ENCODE data around the gene PPM1K.

The PPM1K gene

DNA sequence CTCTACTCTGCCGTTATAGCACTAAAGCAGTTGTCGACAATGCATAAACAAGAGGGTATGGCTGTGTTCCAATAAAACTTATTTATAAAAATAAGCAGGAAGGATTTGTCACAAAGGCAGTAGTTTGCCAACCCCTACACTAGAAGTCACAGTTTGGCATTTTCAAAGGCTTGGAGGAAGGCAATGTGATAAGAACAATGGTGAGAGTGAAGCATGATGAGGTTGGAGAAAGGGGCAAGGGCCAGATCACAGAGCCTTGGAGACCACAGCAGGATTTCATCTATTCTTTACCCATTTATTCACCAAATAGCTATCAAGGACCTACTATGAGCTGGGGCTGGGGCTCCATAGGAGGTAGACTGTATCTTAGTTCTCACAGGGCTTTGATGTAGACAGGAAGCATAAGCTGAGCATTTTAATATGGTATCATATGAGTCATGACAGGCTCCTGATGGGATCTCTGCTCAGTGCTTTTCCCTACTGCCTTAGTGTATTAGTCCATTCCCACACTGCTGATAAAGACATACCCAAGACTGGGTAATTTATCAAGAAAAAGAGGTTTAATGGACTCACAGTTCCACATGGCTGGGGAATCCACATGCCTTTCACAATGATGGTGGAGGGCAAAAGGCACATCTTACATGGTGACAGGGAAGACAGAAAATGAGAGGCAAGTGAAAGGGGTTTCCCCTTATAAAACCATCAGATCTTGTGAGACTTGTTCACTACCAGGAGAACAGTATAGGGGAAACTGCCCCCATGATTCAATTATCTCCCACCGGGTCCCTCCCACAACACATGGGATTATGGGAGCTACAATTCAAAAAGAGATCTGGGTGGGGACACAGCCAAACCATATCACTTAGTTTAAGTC lies 58.9 kb downstream of the PPM1K start:
- no peak overlapping the region for H3K27ac ChIP-seq (ENCODE audit: low read depth, low read length)
- no peaks in the 10 kb centered on the region for H3K36me3 ChIP-seq (ENCODE audit: control insufficient read depth in 1 of 2, insufficient read depth in 2 of 2, low read length in 2 of 2)
- H3K4me3 ChIP-seq (ENCODE audit: low read depth in 1 of 2, low read length in 2 of 2): no peak overlapping the region
- H3K4me1 ChIP-seq (ENCODE audit: control insufficient read depth in 1 of 2, insufficient read depth in 2 of 2, low read length in 2 of 2): no peaks in the 10 kb centered on the region
- no peaks in the 10 kb centered on the region for H3K27me3 ChIP-seq (ENCODE audit: control insufficient read depth in 1 of 2, insufficient read depth in 2 of 2, low read length in 2 of 2)
- no peak overlapping the region for H3K9ac ChIP-seq (ENCODE audit: low read depth in 1 of 2, low read length in 2 of 2)
- H3K9me3 ChIP-seq (ENCODE audit: control insufficient read depth in 1 of 2, low read length in 2 of 2): no peaks in the 10 kb centered on the region

DNA sequence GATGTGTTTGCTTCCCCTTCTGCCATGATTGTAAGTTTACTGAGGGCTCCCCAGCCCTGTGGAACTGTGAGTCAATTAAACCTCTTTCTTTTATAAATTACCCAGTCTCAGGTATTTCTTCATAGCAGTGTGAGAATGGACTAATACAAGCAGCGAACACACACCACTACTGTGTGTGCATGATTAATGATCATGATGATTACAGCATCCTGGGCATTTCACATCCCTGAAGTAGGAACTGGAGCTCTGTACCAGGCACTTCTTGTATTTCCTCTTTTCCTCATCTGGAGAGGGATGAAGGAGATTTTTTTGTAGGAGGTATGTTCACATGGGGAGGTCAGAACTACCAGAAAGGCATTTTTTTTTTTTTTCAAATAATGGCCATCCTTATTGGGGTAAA lies 60.8 kb downstream of the PPM1K start:
- Histone ChIP-seq H3K27me3 (ENCODE audit: control insufficient read depth in 1 of 2, insufficient read depth in 2 of 2, low read length in 2 of 2) (no peaks in the 10 kb centered on the region), H3K4me1 (ENCODE audit: control insufficient read depth in 1 of 2, insufficient read depth in 2 of 2, low read length in 2 of 2) (no peaks in the 10 kb centered on the region), H3K36me3 (ENCODE audit: control insufficient read depth in 1 of 2, insufficient read depth in 2 of 2, low read length in 2 of 2) (no peaks in the 10 kb centered on the region), H3K9ac (ENCODE audit: low read depth in 1 of 2, low read length in 2 of 2) (no peak overlapping the region), H3K4me3 (ENCODE audit: low read depth in 1 of 2, low read length in 2 of 2) (no peak overlapping the region), H3K9me3 (ENCODE audit: control insufficient read depth in 1 of 2, low read length in 2 of 2) (no peaks in the 10 kb centered on the region), H3K27ac (ENCODE audit: low read depth, low read length) (no peak overlapping the region)

DNA sequence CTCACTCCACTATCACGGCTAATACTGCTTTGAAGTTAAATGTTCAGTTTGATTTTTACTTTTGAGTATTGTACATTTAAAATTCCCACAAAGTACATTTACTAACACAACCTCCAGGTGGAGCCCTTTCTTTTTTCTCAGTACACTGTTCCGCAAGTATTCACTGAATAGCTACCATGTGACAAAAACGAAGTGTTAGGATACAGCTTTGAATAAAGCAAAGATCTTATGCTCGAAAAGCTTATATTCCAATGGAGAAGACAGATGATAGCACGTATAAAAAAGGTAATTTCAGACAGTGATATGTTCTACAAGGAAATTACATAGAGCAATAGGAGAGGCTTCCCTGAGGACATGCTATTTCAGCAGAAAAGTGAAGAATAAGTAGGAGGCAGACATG lies 65.3 kb downstream of the PPM1K start:
- Histone ChIP-seq H3K9ac (ENCODE audit: low read depth in 1 of 2, low read length in 2 of 2) (no peak overlapping the region), H3K36me3 (ENCODE audit: control insufficient read depth in 1 of 2, insufficient read depth in 2 of 2, low read length in 2 of 2) (no peaks in the 10 kb centered on the region), H3K9me3 (ENCODE audit: control insufficient read depth in 1 of 2, low read length in 2 of 2) (no peaks in the 10 kb centered on the region), H3K4me1 (ENCODE audit: control insufficient read depth in 1 of 2, insufficient read depth in 2 of 2, low read length in 2 of 2) (no peaks in the 10 kb centered on the region), H3K4me3 (ENCODE audit: low read depth in 1 of 2, low read length in 2 of 2) (no peak overlapping the region), H3K27me3 (ENCODE audit: control insufficient read depth in 1 of 2, insufficient read depth in 2 of 2, low read length in 2 of 2) (no peaks in the 10 kb centered on the region), H3K27ac (ENCODE audit: low read depth, low read length) (no peak overlapping the region)

DNA sequence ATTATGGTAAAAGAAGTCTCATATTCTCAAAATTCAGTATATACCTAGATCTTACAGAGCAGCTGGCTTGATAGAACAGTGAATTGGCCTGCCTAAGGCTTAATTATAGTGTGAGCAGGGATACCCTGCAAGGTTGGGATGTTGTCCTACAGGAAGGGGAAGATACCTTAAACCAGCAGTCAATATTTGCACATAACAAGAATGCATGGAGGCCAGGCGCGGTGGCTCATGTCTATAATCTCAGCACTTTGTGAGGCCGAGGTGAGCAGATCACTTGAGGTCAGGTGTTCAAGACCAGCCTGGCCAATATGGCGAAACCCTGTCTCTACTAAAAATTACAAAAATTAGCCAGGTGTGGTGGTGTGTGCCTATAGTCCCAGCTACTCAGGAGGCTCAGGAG lies 67.2 kb downstream of the PPM1K start:
- Histone ChIP-seq H3K9me3 (ENCODE audit: control insufficient read depth in 1 of 2, low read length in 2 of 2) (no peaks in the 10 kb centered on the region), H3K4me3 (ENCODE audit: low read depth in 1 of 2, low read length in 2 of 2) (no peak overlapping the region), H3K4me1 (ENCODE audit: control insufficient read depth in 1 of 2, insufficient read depth in 2 of 2, low read length in 2 of 2) (no peaks in the 10 kb centered on the region), H3K9ac (ENCODE audit: low read depth in 1 of 2, low read length in 2 of 2) (no peak overlapping the region), H3K36me3 (ENCODE audit: control insufficient read depth in 1 of 2, insufficient read depth in 2 of 2, low read length in 2 of 2) (no peaks in the 10 kb centered on the region), H3K27ac (ENCODE audit: low read depth, low read length) (no peak overlapping the region), H3K27me3 (ENCODE audit: control insufficient read depth in 1 of 2, insufficient read depth in 2 of 2, low read length in 2 of 2) (no peaks in the 10 kb centered on the region)

DNA sequence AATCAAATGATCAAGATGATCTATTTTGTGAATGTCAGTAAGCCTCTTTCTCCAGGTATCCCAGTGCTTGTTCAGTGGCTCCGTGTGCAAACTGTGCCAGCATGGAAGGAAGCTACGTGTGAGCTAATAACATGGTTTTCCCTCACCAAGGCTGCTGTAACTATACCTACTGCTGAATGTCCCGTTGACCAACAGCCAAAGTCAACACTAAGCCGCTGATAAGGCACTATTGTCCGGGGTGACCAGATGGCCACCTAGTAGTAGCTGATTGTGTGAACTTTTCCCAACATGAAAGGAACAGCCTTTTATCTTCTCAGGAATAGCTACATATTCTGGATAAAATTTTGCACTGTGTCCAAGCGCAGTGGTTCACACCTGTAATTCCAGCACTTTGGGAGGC lies 68.0 kb downstream of the PPM1K start:
- Histone ChIP-seq H3K9me3 (ENCODE audit: control insufficient read depth in 1 of 2, low read length in 2 of 2) (no peaks in the 10 kb centered on the region), H3K4me3 (ENCODE audit: low read depth in 1 of 2, low read length in 2 of 2) (no peak overlapping the region), H3K9ac (ENCODE audit: low read depth in 1 of 2, low read length in 2 of 2) (no peak overlapping the region), H3K27me3 (ENCODE audit: control insufficient read depth in 1 of 2, insufficient read depth in 2 of 2, low read length in 2 of 2) (no peaks in the 10 kb centered on the region), H3K4me1 (ENCODE audit: control insufficient read depth in 1 of 2, insufficient read depth in 2 of 2, low read length in 2 of 2) (peaks cover 0 to 4% of the 10 kb centered on the region in 2 donors), H3K27ac (ENCODE audit: low read depth, low read length) (no peak overlapping the region), H3K36me3 (ENCODE audit: control insufficient read depth in 1 of 2, insufficient read depth in 2 of 2, low read length in 2 of 2) (no peaks in the 10 kb centered on the region)

DNA sequence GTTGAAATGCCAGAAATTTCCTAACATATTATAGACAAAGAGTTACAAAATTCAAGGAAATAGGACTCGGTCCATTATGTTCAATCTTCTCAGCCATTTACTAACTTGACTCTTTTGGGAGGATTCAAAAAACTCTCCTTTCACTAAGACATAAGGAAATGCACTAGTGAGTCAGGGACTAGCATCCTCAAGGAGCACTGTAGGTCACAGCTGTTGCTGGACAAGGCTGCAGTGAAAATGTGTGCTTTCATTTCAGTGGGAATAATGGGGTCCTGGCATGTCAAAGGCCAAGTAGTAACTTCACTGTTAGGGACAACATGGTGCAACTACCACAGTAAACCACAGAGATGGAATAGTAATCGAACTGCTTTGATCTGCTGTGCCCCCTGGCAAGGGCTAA lies 69.0 kb downstream of the PPM1K start:
- Histone ChIP-seq H3K9me3 (ENCODE audit: control insufficient read depth in 1 of 2, low read length in 2 of 2) (no peaks in the 10 kb centered on the region), H3K9ac (ENCODE audit: low read depth in 1 of 2, low read length in 2 of 2) (no peak overlapping the region), H3K27ac (ENCODE audit: low read depth, low read length) (no peak overlapping the region), H3K4me1 (ENCODE audit: control insufficient read depth in 1 of 2, insufficient read depth in 2 of 2, low read length in 2 of 2) (peaks cover 0 to 4% of the 10 kb centered on the region in 2 donors), H3K36me3 (ENCODE audit: control insufficient read depth in 1 of 2, insufficient read depth in 2 of 2, low read length in 2 of 2) (no peaks in the 10 kb centered on the region), H3K27me3 (ENCODE audit: control insufficient read depth in 1 of 2, insufficient read depth in 2 of 2, low read length in 2 of 2) (no peaks in the 10 kb centered on the region), H3K4me3 (ENCODE audit: low read depth in 1 of 2, low read length in 2 of 2) (no peak overlapping the region)

DNA sequence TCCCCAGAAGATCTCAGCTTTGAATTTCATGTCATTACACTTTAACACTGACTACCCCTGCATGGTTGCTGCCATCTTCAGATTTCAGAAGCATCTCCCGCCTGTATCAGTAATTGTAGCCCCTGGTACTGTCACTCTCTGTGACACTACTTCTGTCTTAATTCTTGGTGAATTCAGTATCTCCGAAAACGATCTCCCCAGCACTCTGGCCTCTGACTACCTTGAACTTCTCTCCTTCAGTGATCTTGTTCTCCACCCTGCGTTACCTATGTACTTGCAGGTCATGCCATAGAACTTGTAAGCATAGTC lies 72.2 kb downstream of the PPM1K start:
- no peak overlapping the region for H3K9ac ChIP-seq (ENCODE audit: low read depth in 1 of 2, low read length in 2 of 2)
- peaks cover 0 to 4% of the 10 kb centered on the region in 2 donors for H3K4me1 ChIP-seq (ENCODE audit: control insufficient read depth in 1 of 2, insufficient read depth in 2 of 2, low read length in 2 of 2)
- H3K36me3 ChIP-seq (ENCODE audit: control insufficient read depth in 1 of 2, insufficient read depth in 2 of 2, low read length in 2 of 2): no peaks in the 10 kb centered on the region
- H3K9me3 ChIP-seq (ENCODE audit: control insufficient read depth in 1 of 2, low read length in 2 of 2): no peaks in the 10 kb centered on the region
- no peak overlapping the region for H3K27ac ChIP-seq (ENCODE audit: low read depth, low read length)
- no peak overlapping the region for H3K4me3 ChIP-seq (ENCODE audit: low read depth in 1 of 2, low read length in 2 of 2)
- no peaks in the 10 kb centered on the region for H3K27me3 ChIP-seq (ENCODE audit: control insufficient read depth in 1 of 2, insufficient read depth in 2 of 2, low read length in 2 of 2)

DNA sequence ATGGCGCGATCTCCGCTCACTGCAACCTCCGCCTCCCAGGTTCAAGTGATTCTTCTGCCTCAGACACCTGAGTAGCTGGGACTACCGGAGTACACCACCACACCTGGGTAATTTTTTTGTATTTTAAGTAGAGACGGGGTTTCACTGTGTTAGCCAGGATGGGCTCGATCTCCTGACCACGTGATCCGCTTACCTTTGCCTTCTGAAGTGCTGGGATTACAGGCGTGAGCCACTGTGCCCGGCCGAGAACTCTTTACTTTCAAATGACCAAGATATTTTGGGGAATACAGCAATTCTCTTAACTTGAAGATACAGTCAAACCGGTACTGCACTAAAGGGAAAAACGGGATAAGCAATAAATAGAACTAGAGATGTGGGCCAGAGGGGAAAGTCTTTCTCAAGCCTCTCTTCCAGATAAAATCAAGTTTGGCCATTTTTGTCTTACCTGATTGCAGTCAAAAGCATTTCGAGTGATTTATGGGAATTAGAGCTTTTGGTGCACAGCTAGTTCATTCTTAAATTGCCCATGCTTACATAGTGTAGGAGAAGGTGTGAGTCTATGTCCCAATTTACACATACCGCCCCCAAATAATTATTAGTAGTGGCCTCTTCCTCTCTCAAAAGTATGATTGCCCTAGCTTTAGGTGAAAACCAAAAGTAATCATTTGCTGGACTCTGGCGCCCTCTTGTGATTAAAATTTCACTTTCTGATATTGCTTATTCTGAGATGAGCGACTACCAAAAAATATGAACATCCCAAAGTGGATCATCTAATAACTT lies 72.7 kb downstream of the PPM1K start:
- no peaks in the 10 kb centered on the region for H3K36me3 ChIP-seq (ENCODE audit: control insufficient read depth in 1 of 2, insufficient read depth in 2 of 2, low read length in 2 of 2)
- H3K27me3 ChIP-seq (ENCODE audit: control insufficient read depth in 1 of 2, insufficient read depth in 2 of 2, low read length in 2 of 2): no peaks in the 10 kb centered on the region
- peaks cover 0 to 4% of the 10 kb centered on the region in 2 donors for H3K4me1 ChIP-seq (ENCODE audit: control insufficient read depth in 1 of 2, insufficient read depth in 2 of 2, low read length in 2 of 2)
- no peaks in the 10 kb centered on the region for H3K9me3 ChIP-seq (ENCODE audit: control insufficient read depth in 1 of 2, low read length in 2 of 2)
- no peak overlapping the region for H3K4me3 ChIP-seq (ENCODE audit: low read depth in 1 of 2, low read length in 2 of 2)
- no peak overlapping the region for H3K9ac ChIP-seq (ENCODE audit: low read depth in 1 of 2, low read length in 2 of 2)
- no peak overlapping the region for H3K27ac ChIP-seq (ENCODE audit: low read depth, low read length)

DNA sequence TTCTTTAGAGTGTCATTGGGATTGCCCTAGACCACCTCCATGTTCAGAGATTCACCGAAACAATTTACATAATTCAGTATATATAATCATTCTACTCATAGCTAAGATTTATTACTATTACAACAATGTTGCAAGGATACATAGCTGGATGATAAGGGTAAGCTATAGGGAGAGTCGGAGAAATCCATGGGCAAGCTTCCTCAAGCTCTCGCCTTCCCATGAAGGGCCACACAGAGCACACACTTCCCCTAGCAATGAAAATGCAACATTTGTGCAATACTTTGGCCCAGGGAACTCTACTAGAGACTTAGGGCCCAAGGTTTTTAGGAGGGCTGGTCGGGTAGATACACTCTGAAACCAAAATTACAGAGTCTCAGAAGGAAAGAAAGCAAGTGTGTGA lies 76.2 kb downstream of the PPM1K start:
- Histone ChIP-seq H3K27me3 (ENCODE audit: control insufficient read depth in 1 of 2, insufficient read depth in 2 of 2, low read length in 2 of 2) (no peaks in the 10 kb centered on the region), H3K9me3 (ENCODE audit: control insufficient read depth in 1 of 2, low read length in 2 of 2) (no peaks in the 10 kb centered on the region), H3K9ac (ENCODE audit: low read depth in 1 of 2, low read length in 2 of 2) (no peak overlapping the region), H3K36me3 (ENCODE audit: control insufficient read depth in 1 of 2, insufficient read depth in 2 of 2, low read length in 2 of 2) (no peaks in the 10 kb centered on the region), H3K4me3 (ENCODE audit: low read depth in 1 of 2, low read length in 2 of 2) (no peak overlapping the region), H3K27ac (ENCODE audit: low read depth, low read length) (no peak overlapping the region), H3K4me1 (ENCODE audit: control insufficient read depth in 1 of 2, insufficient read depth in 2 of 2, low read length in 2 of 2) (peaks cover 0 to 12% of the 10 kb centered on the region in 2 donors)

Measured in duodenal mucosa (tissue), 2 donors.